ENCODE measurements around the gene TRANK1. TPM values are rescaled to one million over a fixed set of nuclear protein-coding genes. Genes with fewer than 3 reads are reported as not detected.

TRANK1 gene
- total RNA-seq, 1 donor from 2014 or later: 21.6 TPM

DNA sequence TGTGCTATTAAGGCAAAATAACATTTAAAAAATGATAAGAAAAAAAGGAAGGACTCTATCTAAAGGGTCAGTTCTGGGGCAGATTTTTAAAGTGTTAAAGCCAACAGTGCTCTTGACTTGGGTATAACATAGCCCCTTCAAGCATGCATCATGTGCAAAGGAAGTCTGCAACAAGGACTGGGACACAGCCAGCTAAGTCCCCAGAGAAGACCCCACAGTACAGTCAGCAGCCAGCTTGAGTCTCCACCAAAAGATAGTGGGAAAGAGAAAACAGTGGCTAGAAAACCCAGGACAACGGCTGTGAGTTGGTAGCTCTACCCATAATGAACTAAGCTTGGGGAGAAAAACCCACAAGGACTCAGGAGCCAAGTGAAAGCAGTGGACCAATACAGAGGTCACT, 94.1 kb downstream of the TRANK1 start:
- no peaks in the 10 kb centered on the region for H3K4me1 Mint-ChIP-seq (ENCODE audit: low read depth)
- TF ChIP-seq, protein P1, sequence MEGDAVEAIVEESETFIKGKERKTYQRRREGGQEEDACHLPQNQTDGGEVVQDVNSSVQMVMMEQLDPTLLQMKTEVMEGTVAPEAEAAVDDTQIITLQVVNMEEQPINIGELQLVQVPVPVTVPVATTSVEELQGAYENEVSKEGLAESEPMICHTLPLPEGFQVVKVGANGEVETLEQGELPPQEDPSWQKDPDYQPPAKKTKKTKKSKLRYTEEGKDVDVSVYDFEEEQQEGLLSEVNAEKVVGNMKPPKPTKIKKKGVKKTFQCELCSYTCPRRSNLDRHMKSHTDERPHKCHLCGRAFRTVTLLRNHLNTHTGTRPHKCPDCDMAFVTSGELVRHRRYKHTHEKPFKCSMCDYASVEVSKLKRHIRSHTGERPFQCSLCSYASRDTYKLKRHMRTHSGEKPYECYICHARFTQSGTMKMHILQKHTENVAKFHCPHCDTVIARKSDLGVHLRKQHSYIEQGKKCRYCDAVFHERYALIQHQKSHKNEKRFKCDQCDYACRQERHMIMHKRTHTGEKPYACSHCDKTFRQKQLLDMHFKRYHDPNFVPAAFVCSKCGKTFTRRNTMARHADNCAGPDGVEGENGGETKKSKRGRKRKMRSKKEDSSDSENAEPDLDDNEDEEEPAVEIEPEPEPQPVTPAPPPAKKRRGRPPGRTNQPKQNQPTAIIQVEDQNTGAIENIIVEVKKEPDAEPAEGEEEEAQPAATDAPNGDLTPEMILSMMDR (IDR thresholded peaks at IDR 0.05): no peak
- H3K9me3 Mint-ChIP-seq (ENCODE audit: low read depth): no peaks in the 10 kb centered on the region
- no peak overlapping the region for H3K27ac Mint-ChIP-seq (ENCODE audit: unreplicated experiment)
- H3K27me3 Mint-ChIP-seq (ENCODE audit: low read depth): no peaks in the 10 kb centered on the region
- DNase-seq (ENCODE audit: low spot score): no peak
- peaks cover 39% of the 10 kb centered on the region for H3K36me3 Mint-ChIP-seq (ENCODE audit: low read depth)
- H3K4me3 Mint-ChIP-seq (ENCODE audit: unreplicated experiment): no peak overlapping the region

DNA sequence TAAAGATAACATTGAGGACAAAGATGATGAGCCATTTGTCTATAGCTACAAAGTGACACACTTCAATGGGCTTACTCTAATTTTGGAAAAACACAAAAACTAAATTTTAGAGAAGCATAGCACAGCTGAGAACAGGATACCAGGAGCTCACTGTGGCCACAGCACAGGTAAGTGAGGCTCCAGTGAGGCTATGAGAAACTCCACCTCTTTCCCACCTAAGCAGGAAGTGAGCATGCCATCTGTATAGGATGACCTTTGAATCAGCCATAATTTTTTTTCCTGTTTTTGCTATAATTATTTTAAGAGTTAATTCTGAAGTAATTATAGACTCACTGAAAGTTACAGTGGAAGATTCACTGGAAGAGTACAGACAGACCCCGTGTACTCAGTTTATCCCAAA, 98.4 kb downstream of the TRANK1 start:
- no peak for DNase-seq (ENCODE audit: low spot score)
- H3K36me3 Mint-ChIP-seq (ENCODE audit: low read depth): peaks cover 47% of the 10 kb centered on the region
- no peak overlapping the region for H3K27ac Mint-ChIP-seq (ENCODE audit: unreplicated experiment)
- no peak overlapping the region for H3K4me3 Mint-ChIP-seq (ENCODE audit: unreplicated experiment)
- no peaks in the 10 kb centered on the region for H3K4me1 Mint-ChIP-seq (ENCODE audit: low read depth)
- peaks cover 13% of the 10 kb centered on the region for H3K9me3 Mint-ChIP-seq (ENCODE audit: low read depth)
- H3K27me3 Mint-ChIP-seq (ENCODE audit: low read depth): no peaks in the 10 kb centered on the region
- TF ChIP-seq, protein P1 (IDR thresholded peaks at IDR 0.05): no peak

DNA sequence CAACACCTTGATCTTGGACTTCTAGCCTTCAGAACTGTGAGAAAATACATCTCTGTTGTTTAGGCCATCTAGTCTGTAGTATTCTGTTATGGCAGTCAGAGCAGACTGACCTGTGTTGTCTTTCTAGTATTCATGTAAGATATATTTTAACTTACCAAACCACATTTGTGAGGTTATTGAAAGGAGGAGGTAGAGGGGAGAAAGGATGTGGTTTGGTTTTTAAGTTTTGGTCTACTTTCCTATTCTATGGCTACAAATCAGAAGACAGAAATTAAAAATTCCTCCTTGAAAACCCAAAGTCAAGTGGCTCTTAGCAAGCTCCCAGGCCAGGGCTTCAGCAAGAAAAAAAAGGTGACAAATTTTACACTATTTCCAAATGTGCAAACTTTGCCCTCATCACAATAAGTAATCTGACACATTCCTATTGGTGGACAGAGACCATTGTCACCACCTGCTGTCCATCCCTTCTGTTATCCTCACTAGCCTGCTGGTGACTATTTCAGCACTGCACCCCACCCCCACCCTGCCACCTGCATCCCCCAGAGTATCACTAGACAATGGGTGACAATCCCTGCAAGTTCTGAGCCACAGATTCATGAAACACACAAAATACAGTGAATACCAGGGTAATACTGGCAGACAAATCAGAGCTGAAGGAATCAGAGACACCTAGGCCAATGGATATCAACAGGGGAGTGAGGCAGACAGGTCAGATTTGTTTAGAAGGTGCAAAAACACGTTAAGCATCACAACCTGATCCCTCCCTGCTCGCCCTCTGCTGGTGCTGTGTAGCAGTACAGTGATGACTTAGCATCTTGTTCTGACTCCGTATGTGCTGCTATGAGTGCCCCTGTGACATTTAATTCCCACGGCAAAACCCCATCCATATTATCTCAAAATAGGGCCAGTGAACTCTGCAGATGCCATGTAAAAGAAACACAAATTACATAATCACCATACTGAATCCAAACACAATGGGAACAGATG, 101.5 kb downstream of the TRANK1 start:
- H3K9me3 Mint-ChIP-seq (ENCODE audit: low read depth): peaks cover 18% of the 10 kb centered on the region
- H3K4me3 Mint-ChIP-seq (ENCODE audit: unreplicated experiment): no peak overlapping the region
- no peak for DNase-seq (ENCODE audit: low spot score)
- no peaks in the 10 kb centered on the region for H3K27me3 Mint-ChIP-seq (ENCODE audit: low read depth)
- TF ChIP-seq, protein P1 (IDR thresholded peaks at IDR 0.05): peak; percentile 70
- peaks cover 48% of the 10 kb centered on the region for H3K36me3 Mint-ChIP-seq (ENCODE audit: low read depth)
- H3K27ac Mint-ChIP-seq (ENCODE audit: unreplicated experiment): no peak overlapping the region
- H3K4me1 Mint-ChIP-seq (ENCODE audit: low read depth): no peaks in the 10 kb centered on the region

DNA sequence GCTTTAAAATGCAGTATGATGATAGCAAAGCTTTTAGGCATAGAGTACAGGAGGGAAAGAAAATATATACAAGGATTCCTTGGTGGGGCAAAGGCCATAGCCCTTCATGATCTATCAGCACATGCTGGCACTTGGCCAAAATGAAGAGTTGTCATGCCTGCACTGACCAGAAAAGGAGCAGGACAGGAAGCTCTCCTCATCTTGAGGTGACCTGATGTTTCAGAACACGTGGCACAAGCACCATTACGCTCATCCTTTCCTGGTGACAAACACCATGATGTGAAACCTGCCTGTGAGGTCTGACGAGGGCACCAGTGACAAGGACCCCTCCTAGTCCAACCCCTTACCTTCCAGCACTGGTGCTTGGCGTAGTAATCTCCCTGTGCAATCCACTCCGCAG, 102.6 kb downstream of the TRANK1 start:
- TF ChIP-seq, protein P1 (IDR thresholded peaks at IDR 0.05): no peak

DNA sequence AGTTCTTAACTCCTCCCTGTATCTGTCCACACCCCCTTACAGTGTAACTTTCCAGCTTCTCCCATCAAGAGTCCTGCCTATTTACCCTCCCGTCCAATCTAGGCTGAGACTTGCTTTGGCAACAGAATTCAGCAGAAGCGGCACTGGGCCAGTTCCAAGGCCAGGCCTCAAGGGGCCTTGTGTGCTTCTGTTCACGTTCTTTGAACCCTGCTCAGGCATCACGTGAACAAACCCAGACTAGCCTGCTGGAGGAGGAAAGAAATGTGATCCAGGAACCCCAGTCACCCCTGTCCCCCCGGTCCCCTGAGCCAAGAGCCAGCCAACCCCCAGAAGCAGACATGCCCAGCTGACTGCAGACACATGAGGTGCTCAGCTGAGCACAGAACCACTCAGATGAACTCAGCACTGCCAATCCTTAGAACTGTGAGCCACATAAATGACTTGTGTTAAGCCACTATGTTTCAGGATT, 104.4 kb downstream of the TRANK1 start:
- no peaks in the 10 kb centered on the region for H3K4me1 Mint-ChIP-seq (ENCODE audit: low read depth)
- TF ChIP-seq, protein P1 (IDR thresholded peaks at IDR 0.05): no peak
- H3K4me3 Mint-ChIP-seq (ENCODE audit: unreplicated experiment): no peak overlapping the region
- peaks cover 47% of the 10 kb centered on the region for H3K36me3 Mint-ChIP-seq (ENCODE audit: low read depth)
- no peaks in the 10 kb centered on the region for H3K27me3 Mint-ChIP-seq (ENCODE audit: low read depth)
- H3K9me3 Mint-ChIP-seq (ENCODE audit: low read depth): peaks cover 18% of the 10 kb centered on the region
- H3K27ac Mint-ChIP-seq (ENCODE audit: unreplicated experiment): no peak overlapping the region
- DNase-seq (ENCODE audit: low spot score): no peak

More for the DNA sequence above, 102.6 kb downstream of the TRANK1 start:
- Mint-ChIP-seq H3K36me3 (ENCODE audit: low read depth) (peaks cover 55% of the 10 kb centered on the region), H3K4me1 (ENCODE audit: low read depth) (no peaks in the 10 kb centered on the region), H3K4me3 (ENCODE audit: unreplicated experiment) (no peak overlapping the region), H3K27ac (ENCODE audit: unreplicated experiment) (no peak overlapping the region), H3K9me3 (ENCODE audit: low read depth) (peaks cover 18% of the 10 kb centered on the region), H3K27me3 (ENCODE audit: low read depth) (no peaks in the 10 kb centered on the region)
- no peak for DNase-seq (ENCODE audit: low spot score)
